IPS-20b (cell line): ENCODE measurements around the gene KLHL2.
A peak's percentile ranks its signal among the peaks of the same experiment; 100 is the strongest.

ENCODE experiments used
- H3K27ac ChIP-seq: one replicate; pipeline ENCODE4 v1.5.1; 2013; ENCODE audit warnings: low read length
- H3K27me3 ChIP-seq: 2 replicates; pipeline ENCODE4 v1.6.1; 2013; ENCODE audit warnings: mild to moderate bottlenecking, low read length, inconsistent platforms; ENCODE audit not compliant: insufficient read depth
- H3K36me3 ChIP-seq: 2 replicates; pipeline ENCODE4 v1.6.1; 2013; ENCODE audit warnings: low read depth, mild to moderate bottlenecking, inconsistent platforms, low read length, moderate library complexity; ENCODE audit not compliant: insufficient read depth
- H3K4me1 ChIP-seq: 2 replicates; pipeline ENCODE4 v1.6.1; 2013; ENCODE audit warnings: mild to moderate bottlenecking, control low read depth, inconsistent platforms, low read length, moderate library complexity; ENCODE audit not compliant: insufficient read depth
- H3K4me3 ChIP-seq: 2 replicates; pipeline ENCODE4 v1.5.1; 2013; ENCODE audit warnings: mild to moderate bottlenecking, low read length, inconsistent platforms
- H3K9ac ChIP-seq: 2 replicates; pipeline ENCODE4 v1.6.1; 2013; ENCODE audit warnings: low read depth, mild to moderate bottlenecking, inconsistent platforms, low read length, moderate library complexity
- H3K9me3 ChIP-seq: 2 replicates; pipeline ENCODE4 v1.6.1; 2013; ENCODE audit warnings: mild to moderate bottlenecking, low read depth, low read length, inconsistent platforms; ENCODE audit not compliant: insufficient read depth

KLHL2 gene

DNA sequence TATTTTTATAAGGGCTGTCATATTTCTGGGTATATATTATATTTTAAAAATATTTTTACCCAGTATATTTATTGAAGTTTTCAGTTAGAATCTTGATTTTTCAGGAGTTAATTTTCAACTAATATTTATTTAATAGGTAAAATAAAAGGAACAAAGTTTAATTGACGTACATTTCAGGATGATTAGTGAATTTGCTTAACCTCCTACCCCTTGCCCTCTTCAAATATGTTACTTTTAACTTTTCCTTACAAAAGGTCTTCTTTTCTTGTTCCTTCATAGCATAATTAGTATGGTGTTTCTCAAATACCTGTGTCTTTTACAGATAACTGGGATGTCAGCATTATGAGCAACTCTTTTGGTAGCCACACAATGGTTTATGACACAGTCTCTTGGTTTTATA is 95.3 kb downstream of the KLHL2 start:
- Histone ChIP-seq H3K36me3 (peaks cover 13% of the 10 kb centered on the region), H3K4me3 (no peak overlapping the region), H3K4me1 (no peaks in the 10 kb centered on the region), H3K27ac (no peak overlapping the region), H3K27me3 (no peaks in the 10 kb centered on the region), H3K9ac (no peak overlapping the region), H3K9me3 (no peaks in the 10 kb centered on the region)

DNA sequence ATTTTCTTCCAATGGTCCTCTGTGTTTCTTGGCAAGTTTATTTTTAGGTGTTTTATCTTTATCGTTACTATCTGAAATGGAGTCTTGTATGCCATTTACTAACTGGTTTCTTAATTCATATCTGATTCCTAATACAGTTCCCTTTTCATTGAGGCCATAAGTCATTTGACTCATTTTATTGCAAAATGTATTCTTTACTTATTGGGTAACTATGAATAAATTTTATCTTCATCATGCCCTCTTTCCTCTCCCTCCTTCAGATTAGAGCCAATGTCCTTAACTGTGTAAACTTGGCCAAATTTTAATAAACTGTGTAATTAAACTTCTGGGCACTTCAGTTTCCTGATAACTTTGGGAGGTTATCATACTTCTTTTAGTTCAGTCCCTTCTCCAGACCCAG is 100.8 kb downstream of the KLHL2 start:
- Histone ChIP-seq H3K9ac (no peak overlapping the region), H3K9me3 (peaks cover 3% of the 10 kb centered on the region; the same call in 1 of the 2 replicates), H3K27ac (no peak overlapping the region), H3K27me3 (no peaks in the 10 kb centered on the region), H3K4me1 (no peaks in the 10 kb centered on the region), H3K36me3 (peaks cover 3% of the 10 kb centered on the region; the same call in 1 of the 2 replicates), H3K4me3 (no peak overlapping the region)

DNA sequence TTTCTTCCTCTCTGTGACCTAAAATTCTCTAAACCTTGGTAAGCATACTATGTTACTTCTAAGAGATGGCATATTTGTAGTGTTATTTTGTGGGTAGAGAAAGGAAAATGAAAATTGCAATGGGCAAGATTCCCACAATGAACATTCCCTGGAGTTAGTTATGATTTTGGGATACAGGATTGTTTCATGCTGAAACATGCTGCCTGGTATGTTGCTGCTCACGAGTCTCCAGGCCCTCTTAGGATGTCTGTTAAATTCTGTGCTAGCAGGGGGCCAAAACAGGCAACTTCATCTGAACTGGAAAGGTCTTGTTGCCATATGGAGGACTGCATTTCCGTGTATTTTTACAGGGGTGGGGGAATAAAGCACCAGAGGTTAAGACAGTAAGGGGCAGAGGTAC is 101.2 kb downstream of the KLHL2 start:
- H3K4me1 ChIP-seq: no peaks in the 10 kb centered on the region
- no peak overlapping the region for H3K9ac ChIP-seq
- no peak overlapping the region for H3K27ac ChIP-seq
- H3K27me3 ChIP-seq: no peaks in the 10 kb centered on the region
- peaks cover 3% of the 10 kb centered on the region; the same call in 1 of the 2 replicates for H3K36me3 ChIP-seq
- peaks cover 3% of the 10 kb centered on the region; the same call in 1 of the 2 replicates for H3K9me3 ChIP-seq
- H3K4me3 ChIP-seq: no peak overlapping the region

DNA sequence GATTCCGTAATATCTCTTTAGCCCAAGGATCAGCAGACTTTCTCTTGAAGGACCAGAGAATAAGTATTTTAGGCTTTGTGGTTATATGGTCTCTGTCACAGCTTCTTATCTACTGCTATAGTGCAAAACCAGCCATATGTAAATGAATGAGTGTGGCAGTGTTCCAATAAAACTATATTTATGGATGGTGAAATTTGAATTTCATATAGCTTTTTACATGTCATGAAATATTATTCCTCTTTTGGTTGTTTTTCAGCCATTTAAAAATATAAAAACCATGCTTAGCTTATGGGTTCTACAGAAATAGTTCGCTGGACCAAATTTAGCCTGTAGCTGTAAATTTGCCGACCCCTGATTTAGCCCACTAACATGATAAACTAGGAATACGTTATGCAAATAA is 102.1 kb downstream of the KLHL2 start:
- Histone ChIP-seq H3K9me3 (peaks cover 3% of the 10 kb centered on the region; the same call in 1 of the 2 replicates), H3K9ac (no peak overlapping the region), H3K4me1 (no peaks in the 10 kb centered on the region), H3K4me3 (no peak overlapping the region), H3K27ac (no peak overlapping the region), H3K27me3 (no peaks in the 10 kb centered on the region), H3K36me3 (peaks cover 3% of the 10 kb centered on the region; the same call in 1 of the 2 replicates)

DNA sequence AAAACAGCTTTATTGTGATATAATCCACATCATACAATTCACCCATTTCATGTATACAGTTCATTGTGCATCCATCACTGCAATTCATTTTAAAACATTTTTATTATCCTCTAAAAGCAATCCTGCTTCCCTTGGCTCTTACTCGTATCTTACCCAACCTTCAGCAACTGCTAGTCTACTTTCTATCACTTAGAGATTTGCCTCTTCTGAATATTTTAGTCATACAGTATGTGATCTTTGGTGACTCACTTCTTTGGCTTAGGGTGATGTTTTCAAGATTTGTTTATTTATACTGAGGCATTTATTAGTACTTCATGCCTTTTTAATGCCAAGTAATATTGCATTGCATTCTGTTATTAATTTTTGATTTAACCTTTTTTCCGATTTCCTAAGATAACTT is 105.1 kb downstream of the KLHL2 start:
- Histone ChIP-seq H3K9me3 (peaks cover 3% of the 10 kb centered on the region; the same call in 1 of the 2 replicates), H3K27me3 (no peaks in the 10 kb centered on the region), H3K9ac (no peak overlapping the region), H3K4me1 (no peaks in the 10 kb centered on the region), H3K36me3 (peaks cover 3% of the 10 kb centered on the region; the same call in 1 of the 2 replicates), H3K27ac (no peak overlapping the region), H3K4me3 (no peak overlapping the region)

DNA sequence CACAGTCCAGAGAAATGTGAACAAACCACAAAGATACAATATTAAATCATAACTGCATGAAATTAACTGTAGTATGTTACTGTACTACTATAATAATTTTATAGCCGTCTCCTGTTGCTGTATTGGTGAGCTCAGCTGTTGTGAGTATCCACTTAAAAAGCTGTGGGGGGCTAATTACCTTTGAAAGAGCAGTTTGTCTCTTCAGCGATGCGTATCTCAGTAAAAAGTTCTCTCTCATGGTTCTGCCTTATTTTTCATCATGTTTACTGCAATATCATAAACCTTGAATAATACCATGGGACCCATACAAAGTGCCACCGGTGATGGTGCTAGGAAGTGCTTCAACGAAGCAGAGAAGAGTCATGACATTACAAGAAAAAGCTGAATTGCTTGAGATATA is 111.7 kb downstream of the KLHL2 start:
- Histone ChIP-seq H3K4me3 (no peak overlapping the region), H3K9ac (no peak overlapping the region), H3K36me3 (no peaks in the 10 kb centered on the region), H3K27me3 (no peaks in the 10 kb centered on the region), H3K4me1 (no peaks in the 10 kb centered on the region), H3K9me3 (no peaks in the 10 kb centered on the region), H3K27ac (no peak overlapping the region)

DNA sequence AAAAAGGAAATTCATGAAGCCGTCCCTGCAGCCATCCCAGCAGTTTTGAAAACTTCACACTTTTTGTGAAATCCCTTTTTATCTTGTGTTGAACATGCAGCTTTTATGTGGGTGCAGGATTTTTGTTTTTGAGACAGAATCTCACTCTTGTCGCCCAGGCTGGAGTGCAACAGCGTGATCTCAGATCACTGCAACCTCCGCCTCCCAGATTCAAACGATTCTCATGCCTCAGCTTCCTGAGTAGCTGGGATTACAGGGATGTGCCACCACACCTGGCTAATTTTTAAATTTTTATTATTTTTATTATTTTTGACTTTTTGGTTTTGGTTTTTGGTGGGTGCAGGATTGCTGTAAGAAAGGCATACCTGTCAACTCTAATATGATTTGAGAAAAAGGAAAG is 112.1 kb downstream of the KLHL2 start:
- H3K27ac ChIP-seq: no peak overlapping the region
- no peak overlapping the region for H3K9ac ChIP-seq
- H3K27me3 ChIP-seq: no peaks in the 10 kb centered on the region
- H3K4me1 ChIP-seq: no peaks in the 10 kb centered on the region
- no peaks in the 10 kb centered on the region for H3K36me3 ChIP-seq
- no peak overlapping the region for H3K4me3 ChIP-seq
- no peaks in the 10 kb centered on the region for H3K9me3 ChIP-seq

DNA sequence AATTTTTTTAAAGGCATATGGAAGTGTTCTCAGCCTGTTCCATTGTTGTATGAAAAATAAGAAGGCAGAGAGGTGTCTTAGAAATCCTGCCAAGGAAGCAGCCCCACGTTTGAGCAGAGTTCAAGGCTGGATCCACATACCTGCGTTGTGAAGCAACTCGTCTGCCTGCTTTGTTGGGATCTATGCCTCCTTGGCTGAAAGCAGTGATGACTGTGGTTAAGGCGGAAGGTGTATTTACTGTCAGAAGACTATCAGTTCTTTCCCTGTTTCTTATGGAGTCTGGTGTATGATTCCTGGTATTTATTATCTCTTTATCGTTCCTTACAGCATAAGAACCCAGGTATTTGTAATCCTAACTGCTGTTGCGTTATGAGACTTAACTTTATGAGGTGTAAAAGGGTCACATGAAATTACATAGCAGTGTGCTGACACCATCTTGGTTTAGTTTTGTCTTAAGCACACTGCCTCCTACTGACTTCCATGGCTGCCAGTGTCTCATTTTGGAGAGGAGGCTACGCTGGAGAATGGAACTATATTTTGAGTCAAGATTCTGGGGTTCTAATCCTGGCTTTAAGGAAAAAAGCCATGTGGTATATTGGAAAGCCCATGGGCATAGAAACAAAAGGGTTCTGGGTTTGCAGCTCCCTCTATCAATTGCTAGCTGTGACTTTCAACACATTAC is 117.0 kb downstream of the KLHL2 start:
- no peak overlapping the region for H3K9ac ChIP-seq
- H3K27ac ChIP-seq: no peak overlapping the region
- H3K27me3 ChIP-seq: no peaks in the 10 kb centered on the region
- peaks cover 11% of the 10 kb centered on the region for H3K4me1 ChIP-seq
- H3K9me3 ChIP-seq: no peaks in the 10 kb centered on the region
- no peaks in the 10 kb centered on the region for H3K36me3 ChIP-seq
- no peak overlapping the region for H3K4me3 ChIP-seq

DNA sequence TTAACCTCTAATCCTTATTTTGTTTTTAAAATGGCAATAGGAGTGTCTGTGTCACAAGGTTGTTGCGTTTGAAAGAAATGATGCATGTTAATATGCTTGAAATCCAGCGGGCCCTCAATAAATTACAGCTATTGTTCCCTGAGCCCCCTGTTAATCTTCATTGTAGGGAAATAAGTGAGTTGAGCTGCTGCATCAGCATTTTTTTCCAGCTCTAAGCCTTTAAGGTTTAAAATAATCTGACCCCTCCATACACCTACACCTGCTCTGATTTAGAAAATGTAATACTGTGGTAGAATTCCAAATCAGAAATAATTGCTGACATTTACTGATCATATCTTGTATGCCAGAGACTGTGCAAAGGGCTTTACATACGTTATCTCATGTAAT is 117.5 kb downstream of the KLHL2 start:
- no peak overlapping the region for H3K4me3 ChIP-seq
- H3K9ac ChIP-seq: no peak overlapping the region
- no peaks in the 10 kb centered on the region for H3K9me3 ChIP-seq
- peaks cover 11% of the 10 kb centered on the region for H3K4me1 ChIP-seq
- no peaks in the 10 kb centered on the region for H3K36me3 ChIP-seq
- no peak overlapping the region for H3K27ac ChIP-seq
- no peaks in the 10 kb centered on the region for H3K27me3 ChIP-seq

DNA sequence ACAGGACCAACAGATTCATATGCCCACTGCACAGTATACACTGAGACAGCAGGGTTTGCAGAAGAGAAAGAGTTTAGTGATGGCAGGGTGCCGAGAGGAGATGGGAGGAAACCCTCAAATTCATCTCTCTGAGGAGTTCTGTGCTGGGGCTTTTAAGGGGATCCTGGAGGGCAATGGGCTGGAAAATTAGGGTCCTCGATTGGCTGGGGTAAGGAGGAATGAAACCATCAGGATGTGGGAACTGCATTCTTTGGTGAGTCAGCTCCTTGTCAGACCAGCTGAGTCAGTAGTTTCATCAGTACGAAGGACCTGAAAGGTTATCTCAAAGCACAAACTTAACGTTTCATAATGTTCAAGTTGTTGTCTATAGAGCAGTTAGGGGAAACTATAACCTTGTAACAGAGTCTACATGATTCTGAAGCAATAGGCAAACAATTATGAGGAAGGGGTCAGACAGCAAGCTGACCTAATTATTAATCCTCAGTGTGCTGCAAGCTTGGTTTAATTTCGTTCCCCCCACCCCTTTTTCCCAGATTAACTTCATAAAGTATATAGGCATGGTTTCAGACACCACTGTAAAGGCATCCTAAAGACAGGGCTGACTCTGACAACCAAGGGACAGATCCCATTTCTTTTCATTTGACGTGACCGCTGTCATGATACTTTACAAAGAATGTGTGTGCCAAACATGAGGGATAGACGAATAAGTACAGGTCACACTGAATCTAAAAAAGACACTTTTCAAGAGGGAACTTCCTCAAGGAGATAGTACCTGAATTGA is 118.6 kb downstream of the KLHL2 start:
- H3K27me3 ChIP-seq: no peaks in the 10 kb centered on the region
- H3K27ac ChIP-seq: peak overlapping the region; percentile 49
- peak overlapping the region; percentile 75; the same call in 1 of the 2 replicates for H3K9ac ChIP-seq
- H3K36me3 ChIP-seq: peaks cover 9% of the 10 kb centered on the region
- no peaks in the 10 kb centered on the region for H3K9me3 ChIP-seq
- peaks cover 20% of the 10 kb centered on the region for H3K4me1 ChIP-seq
- H3K4me3 ChIP-seq: peak overlapping the region; percentile 99; the same call in 1 of the 2 replicates

DNA sequence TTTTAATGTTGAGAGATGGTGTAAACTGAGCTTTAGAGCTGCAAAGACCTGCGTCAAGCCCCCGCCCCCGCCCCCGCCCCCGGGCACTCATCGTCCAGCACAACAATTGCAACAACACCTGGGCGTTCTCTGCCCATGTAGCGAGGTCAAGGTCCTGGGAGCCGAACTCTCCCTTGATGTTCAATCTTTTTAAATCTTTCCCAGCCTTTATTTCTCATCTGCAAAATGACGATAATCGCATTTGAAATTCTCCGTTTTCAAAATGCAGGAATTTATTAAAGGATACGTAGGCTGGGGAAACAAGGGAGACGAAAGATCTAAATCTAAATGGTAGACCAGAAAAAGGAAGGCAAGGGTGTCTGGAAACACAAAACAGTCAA is 119.5 kb downstream of the KLHL2 start:
- H3K27ac ChIP-seq: peak overlapping the region; percentile 95
- H3K36me3 ChIP-seq: peaks cover 18% of the 10 kb centered on the region
- peaks cover 25% of the 10 kb centered on the region for H3K4me1 ChIP-seq
- peak overlapping the region; percentile 99 for H3K4me3 ChIP-seq
- no peaks in the 10 kb centered on the region for H3K27me3 ChIP-seq
- H3K9me3 ChIP-seq: no peaks in the 10 kb centered on the region
- H3K9ac ChIP-seq: peak overlapping the region; percentile 97
